WTC11 (cell line): ENCODE results near the gene C16orf90. TPM values are rescaled to one million over a fixed set of nuclear protein-coding genes. Genes with fewer than 3 reads are reported as not detected.

Source experiments
- ATAC-seq: fragments of 200-7000 bp; cut with Tn5 transposase; 2 replicates; pipeline ENCODE4 v1.10.0; 2021; ENCODE audit warnings: mild to moderate bottlenecking, moderate library complexity
- CTCF ChIA-PET: fragments of 300-600 bp; sonication (Branson Sonifier 250); formaldehyde crosslinking; loops from one replicate; lab custom pipeline; 2021; ENCODE audit warnings: antibody characterized with exemption; lab: Charles Lee
- POLR2A ChIA-PET: fragments of 350-600 bp; sonication (Branson Sonifier 250); formaldehyde crosslinking; loops from one replicate; lab custom pipeline; 2021; ENCODE audit warnings: antibody characterized with exemption; lab: Charles Lee
- DNase-seq: peaks from one replicate; pipeline ENCODE4 v3.0.0; 2021; ENCODE audit warnings: low spot score
- H3K27ac Mint-ChIP-seq: 2 replicates; pipeline ENCODE4 v1.8.0; 2021; ENCODE audit warnings: mixed read lengths
- H3K27me3 Mint-ChIP-seq: 2 replicates; pipeline ENCODE4 v1.8.0; 2021; ENCODE audit warnings: low read depth, mild to moderate bottlenecking, moderate library complexity, mixed read lengths
- H3K36me3 Mint-ChIP-seq: 2 replicates; pipeline ENCODE4 v1.8.0; 2021; ENCODE audit warnings: mixed read lengths
- H3K4me1 Mint-ChIP-seq: 2 replicates; pipeline ENCODE4 v1.8.0; 2022; ENCODE audit warnings: mixed read lengths
- H3K4me3 Mint-ChIP-seq: 2 replicates; pipeline ENCODE4 v1.8.0; 2021; ENCODE audit warnings: mild to moderate bottlenecking, moderate library complexity, mixed read lengths
- H3K9me3 Mint-ChIP-seq: 2 replicates; pipeline ENCODE4 v1.8.0; 2021; ENCODE audit warnings: mixed read lengths
- ETV6 ChIP-seq: sonication (generic); formaldehyde crosslinking; IDR thresholded peaks from 2 replicates; pipeline ENCODE4 v1.8.1; 2022; ENCODE audit warnings: mild to moderate bottlenecking, missing genetic modification reagents
- FOXJ3 ChIP-seq: sonication (generic); formaldehyde crosslinking; IDR thresholded peaks from 2 replicates; pipeline ENCODE4 v1.9.0; 2021; ENCODE audit warnings: missing genetic modification reagents, mild to moderate bottlenecking, borderline replicate concordance
- FOXK1 ChIP-seq: sonication (generic); formaldehyde crosslinking; IDR thresholded peaks from 2 replicates; pipeline ENCODE4 v1.8.0; 2022; ENCODE audit warnings: mild to moderate bottlenecking, moderate library complexity, missing genetic modification reagents
- GRHL2 ChIP-seq: fragments of 250-450 bp; sonication (Bioruptor Pico); IDR thresholded peaks from 2 replicates; pipeline ENCODE4 v1.8.0; 2022; ENCODE audit warnings: mild to moderate bottlenecking, moderate library complexity; ENCODE audit not compliant: insufficient replicate concordance, severe bottlenecking
- NFATC4 ChIP-seq: fragments of 250-450 bp; sonication (Bioruptor Pico); IDR thresholded peaks from 2 replicates; pipeline ENCODE4 v1.9.0; 2021; ENCODE audit warnings: mild to moderate bottlenecking
- NFYB ChIP-seq: sonication (generic); formaldehyde crosslinking; conservative IDR thresholded peaks from 2 replicates; pipeline ENCODE4 v1.8.0; 2022; ENCODE audit warnings: low read depth, missing genetic modification reagents
- RELA ChIP-seq: sonication (generic); formaldehyde crosslinking; IDR thresholded peaks from 2 replicates; pipeline ENCODE4 v1.8.1; 2022; ENCODE audit warnings: missing genetic modification reagents, mild to moderate bottlenecking, borderline replicate concordance
- RORB ChIP-seq: fragments of 250-450 bp; sonication (Bioruptor Pico); IDR thresholded peaks from 2 replicates; pipeline ENCODE4 v1.9.0; 2021; ENCODE audit warnings: mild to moderate bottlenecking
- STAT6 ChIP-seq: sonication (generic); formaldehyde crosslinking; conservative IDR thresholded peaks from 2 replicates; pipeline ENCODE4 v1.8.1; 2023; ENCODE audit warnings: mild to moderate bottlenecking, low read depth, missing genetic modification reagents, moderate library complexity
- ZNF219 ChIP-seq: sonication (generic); formaldehyde crosslinking; IDR thresholded peaks from 2 replicates; pipeline ENCODE4 v1.8.0; 2023; ENCODE audit warnings: missing genetic modification reagents, mild to moderate bottlenecking, borderline replicate concordance
- ZNF317 ChIP-seq: sonication (generic); formaldehyde crosslinking; IDR thresholded peaks from 2 replicates; pipeline ENCODE4 v1.8.1; 2023; ENCODE audit warnings: low read depth, mild to moderate bottlenecking, moderate library complexity, missing genetic modification reagents, borderline replicate concordance
- ZNF423 ChIP-seq: fragments of 250-450 bp; sonication (Bioruptor Pico); IDR thresholded peaks from 2 replicates; pipeline ENCODE4 v2.1.2; 2022; ENCODE audit warnings: mild to moderate bottlenecking, moderate library complexity
- total RNA-seq: library from RNA; stranded (reverse); gene quantifications from 3 replicates; pipeline ENCODE4 v1.2.3, GENCODE V29; 2021
- TF ChIP-seq, protein P1 (sequence below): sonication (generic); formaldehyde crosslinking; IDR thresholded peaks from 2 replicates; pipeline ENCODE4 v1.8.1; 2023; ENCODE audit warnings: mild to moderate bottlenecking, missing genetic modification reagents, moderate library complexity
- TF ChIP-seq, protein P2 (sequence below): sonication (generic); formaldehyde crosslinking; IDR thresholded peaks from 2 replicates; pipeline ENCODE4 v1.8.1; 2023; ENCODE audit warnings: mild to moderate bottlenecking, missing genetic modification reagents
- TF ChIP-seq, protein P3 (sequence below): fragments of 250-450 bp; sonication (Bioruptor Pico); IDR thresholded peaks from 2 replicates; pipeline ENCODE4 v1.9.0; 2021; ENCODE audit warnings: moderate library complexity, mild to moderate bottlenecking, inconsistent platforms, borderline replicate concordance
- TF ChIP-seq, protein P4 (sequence below): sonication (generic); formaldehyde crosslinking; IDR thresholded peaks from 2 replicates; pipeline ENCODE4 v1.8.0; 2022; ENCODE audit warnings: mild to moderate bottlenecking, missing genetic modification reagents
- TF ChIP-seq, protein P5 (sequence below): sonication (generic); formaldehyde crosslinking; IDR thresholded peaks from 2 replicates; pipeline ENCODE4 v1.8.1; 2022; ENCODE audit warnings: low read depth, mild to moderate bottlenecking, moderate library complexity, missing genetic modification reagents, borderline replicate concordance

Gene C16orf90
- total RNA-seq, 1 experiment from 2014 or later, result not detected

DNA sequence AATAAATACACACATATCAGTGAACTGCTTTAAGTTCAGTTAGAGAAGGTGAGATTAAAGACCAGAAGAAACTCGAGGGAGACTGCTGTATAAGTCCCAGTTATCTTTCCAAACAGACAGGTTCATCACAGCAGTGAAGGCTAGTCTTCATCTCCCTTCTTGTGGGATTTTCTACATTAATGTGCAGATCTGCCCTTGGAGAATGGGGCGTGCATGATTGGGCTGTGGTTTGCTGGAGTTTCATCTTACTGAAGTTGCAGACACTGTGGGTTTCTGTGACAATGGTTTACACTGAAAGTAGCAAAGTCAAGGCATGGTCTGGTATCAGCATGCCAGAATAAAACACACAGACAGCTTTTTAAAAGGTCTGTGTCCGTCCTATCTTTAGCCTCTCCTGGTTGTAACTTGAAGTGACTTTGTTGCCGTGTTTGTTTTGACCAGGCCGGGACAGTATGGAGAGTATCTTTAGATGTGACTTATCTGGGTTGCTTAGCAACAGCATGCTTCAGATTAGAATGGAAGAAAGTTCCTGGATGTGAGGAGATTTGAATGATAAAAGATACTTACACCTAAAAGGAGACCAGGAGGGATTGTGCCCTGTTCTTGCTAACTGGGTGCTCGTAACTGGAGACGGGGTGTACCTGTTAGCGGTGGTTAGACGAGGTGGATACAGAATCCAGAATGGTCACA, 35.7 kb downstream of the C16orf90 start (continued):
- no peak for TF ChIP-seq STAT6 (CRISPR knock-in tag)
- no peak for TF ChIP-seq FOXJ3 (CRISPR knock-in tag)
- TF ChIP-seq RORB, result no peak
- TF ChIP-seq ZNF219 (CRISPR knock-in tag), result no peak
- TF ChIP-seq, all 79 proteins: peak for 0

DNA sequence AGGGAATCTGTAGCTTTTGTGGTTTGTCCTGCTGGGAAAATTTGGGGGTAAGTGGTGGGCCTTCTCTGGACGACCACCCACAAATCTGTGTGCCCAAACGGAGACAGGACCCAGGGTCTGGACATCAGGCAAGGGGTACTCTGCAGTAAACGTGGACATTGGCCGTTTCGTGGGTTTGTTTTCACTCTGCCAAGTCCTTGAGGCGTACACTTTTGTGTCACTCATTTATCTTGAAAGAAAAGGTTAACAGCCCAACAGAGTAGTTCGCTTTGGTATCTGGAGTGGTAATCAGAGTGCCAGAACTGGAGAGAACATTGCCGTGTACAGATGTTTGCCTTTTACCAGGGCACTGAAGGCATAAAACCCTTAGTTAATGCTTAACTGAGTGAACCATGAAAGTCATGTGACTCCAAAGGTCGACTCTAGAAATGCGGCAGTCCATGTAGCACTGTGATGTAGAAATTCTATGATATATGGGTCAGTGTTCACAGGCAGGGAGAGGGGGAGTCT, 36.4 kb downstream of the C16orf90 start:
- ChIA-PET POLR2A (interaction anchor here (1.0 kb wide), 1 partner anchor 15 kb away, joined by 4 read pairs; the partner anchor contains the start of genes NAA60 and ZNF597), CTCF (no interaction called here)
- Mint-ChIP-seq H3K9me3 (no peaks in the 10 kb centered on the region), H3K4me1 (peaks cover 37% of the 10 kb centered on the region), H3K27me3 (no peaks in the 10 kb centered on the region; the same call in 1 of the 2 replicates), H3K4me3 (peak overlapping the region; percentile 87), H3K27ac (peak overlapping the region; percentile 71), H3K36me3 (no peaks in the 10 kb centered on the region)
- ATAC-seq, result no peak
- DNase-seq, result no peak
- TF ChIP-seq, protein P1, sequence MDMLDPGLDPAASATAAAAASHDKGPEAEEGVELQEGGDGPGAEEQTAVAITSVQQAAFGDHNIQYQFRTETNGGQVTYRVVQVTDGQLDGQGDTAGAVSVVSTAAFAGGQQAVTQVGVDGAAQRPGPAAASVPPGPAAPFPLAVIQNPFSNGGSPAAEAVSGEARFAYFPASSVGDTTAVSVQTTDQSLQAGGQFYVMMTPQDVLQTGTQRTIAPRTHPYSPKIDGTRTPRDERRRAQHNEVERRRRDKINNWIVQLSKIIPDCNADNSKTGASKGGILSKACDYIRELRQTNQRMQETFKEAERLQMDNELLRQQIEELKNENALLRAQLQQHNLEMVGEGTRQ (CRISPR knock-in tag), result peak; percentile 40; the same call in 1 of the 2 replicates
- no peak for TF ChIP-seq RELA (CRISPR knock-in tag)
- TF ChIP-seq, protein P2, sequence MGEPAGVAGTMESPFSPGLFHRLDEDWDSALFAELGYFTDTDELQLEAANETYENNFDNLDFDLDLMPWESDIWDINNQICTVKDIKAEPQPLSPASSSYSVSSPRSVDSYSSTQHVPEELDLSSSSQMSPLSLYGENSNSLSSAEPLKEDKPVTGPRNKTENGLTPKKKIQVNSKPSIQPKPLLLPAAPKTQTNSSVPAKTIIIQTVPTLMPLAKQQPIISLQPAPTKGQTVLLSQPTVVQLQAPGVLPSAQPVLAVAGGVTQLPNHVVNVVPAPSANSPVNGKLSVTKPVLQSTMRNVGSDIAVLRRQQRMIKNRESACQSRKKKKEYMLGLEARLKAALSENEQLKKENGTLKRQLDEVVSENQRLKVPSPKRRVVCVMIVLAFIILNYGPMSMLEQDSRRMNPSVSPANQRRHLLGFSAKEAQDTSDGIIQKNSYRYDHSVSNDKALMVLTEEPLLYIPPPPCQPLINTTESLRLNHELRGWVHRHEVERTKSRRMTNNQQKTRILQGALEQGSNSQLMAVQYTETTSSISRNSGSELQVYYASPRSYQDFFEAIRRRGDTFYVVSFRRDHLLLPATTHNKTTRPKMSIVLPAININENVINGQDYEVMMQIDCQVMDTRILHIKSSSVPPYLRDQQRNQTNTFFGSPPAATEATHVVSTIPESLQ, result no peak
- TF ChIP-seq, all 79 proteins: peak for 1

DNA sequence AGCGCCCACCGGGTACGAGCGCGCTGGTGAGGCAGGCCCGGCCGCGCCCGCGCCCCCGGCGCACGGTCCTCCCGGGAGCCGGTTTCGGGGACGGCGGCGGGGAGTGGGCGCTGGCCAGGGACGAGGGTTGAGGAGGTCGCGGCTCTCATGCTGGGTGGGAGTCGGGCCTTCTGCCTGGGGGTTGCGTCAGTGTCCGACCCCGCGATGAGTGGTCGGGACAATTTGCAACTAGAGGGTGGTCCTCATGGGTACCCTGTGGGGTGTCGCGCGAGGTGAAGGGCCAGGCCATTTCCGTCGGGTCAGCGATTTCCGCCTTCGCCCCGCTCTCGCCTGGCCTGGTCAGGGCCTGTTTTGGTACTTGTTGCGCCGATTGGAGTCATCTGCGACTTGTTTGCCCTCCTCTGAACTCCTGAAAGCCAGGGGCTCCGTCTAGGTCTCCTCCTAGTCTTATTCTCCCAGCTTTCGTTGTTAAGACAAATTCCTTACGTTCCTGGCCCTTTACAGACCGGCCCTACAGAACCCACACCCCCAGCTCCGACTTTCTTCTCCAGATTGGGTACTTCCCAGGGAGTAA, 36.9 kb downstream of the C16orf90 start:
- POLR2A ChIA-PET, result interaction anchor here (1.0 kb wide), 1 partner anchor 15 kb away, joined by 4 read pairs; the partner anchor contains the start of genes NAA60 and ZNF597
- H3K4me1 Mint-ChIP-seq, result peaks cover 37% of the 10 kb centered on the region
- no peaks in the 10 kb centered on the region for H3K9me3 Mint-ChIP-seq
- H3K4me3 Mint-ChIP-seq, result peak overlapping the region; percentile 87
- no peaks in the 10 kb centered on the region; the same call in 1 of the 2 replicates for H3K27me3 Mint-ChIP-seq
- peak overlapping the region; percentile 71 for H3K27ac Mint-ChIP-seq
- no peaks in the 10 kb centered on the region for H3K36me3 Mint-ChIP-seq
- TF ChIP-seq NFYB (CRISPR knock-in tag) (no peak), FOXK1 (CRISPR knock-in tag) (peak; percentile 19; the same call in 1 of the 2 replicates)
- ATAC-seq (peak; percentile 5), DNase-seq (peak; percentile 35)
- CTCF ChIA-PET, result no interaction called here

DNA sequence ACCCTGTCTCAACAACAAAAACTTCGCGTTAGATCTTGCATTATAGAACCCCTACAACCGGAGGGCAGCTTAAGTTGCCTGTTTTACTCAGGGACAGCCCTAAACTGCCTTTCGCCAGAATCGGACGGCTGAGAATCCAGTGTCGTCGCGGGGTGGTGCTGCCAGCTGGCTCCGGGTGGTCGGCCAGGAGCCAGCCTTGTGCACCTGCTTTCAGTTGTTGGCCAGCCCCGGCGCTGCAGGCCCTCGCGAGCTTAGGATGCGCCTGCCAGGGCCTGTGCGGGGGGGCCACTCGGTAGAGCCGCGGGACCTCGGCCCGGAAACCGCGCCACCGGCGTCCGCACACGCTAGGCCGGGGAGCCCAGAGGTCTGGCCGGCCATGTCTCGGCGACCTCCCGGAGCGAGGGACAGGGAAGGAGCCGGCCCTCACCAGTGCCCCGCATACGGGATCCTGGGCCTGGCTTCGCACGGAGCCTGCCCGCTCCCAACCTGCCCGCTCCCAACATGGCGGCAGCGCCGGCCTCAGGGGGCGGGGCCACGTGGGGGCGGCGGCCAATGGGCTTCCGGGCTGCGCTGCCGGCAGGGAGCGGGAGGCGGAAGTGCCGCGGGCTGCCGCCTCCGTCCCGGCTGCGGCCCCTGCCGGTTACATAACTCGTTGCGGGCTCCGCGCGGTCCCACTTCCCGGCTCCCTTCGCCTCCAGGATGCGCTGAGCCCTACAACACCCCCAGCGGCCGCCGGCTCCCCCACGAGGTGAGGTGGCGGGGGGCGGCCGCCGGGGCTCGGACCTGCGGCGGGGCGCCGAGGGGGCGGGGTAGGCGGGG, 37.6 kb downstream of the C16orf90 start:
- Mint-ChIP-seq H3K36me3 (no peaks in the 10 kb centered on the region), H3K4me1 (peaks cover 37% of the 10 kb centered on the region), H3K4me3 (peak overlapping the region; percentile 74), H3K27ac (peak overlapping the region; percentile 96), H3K9me3 (no peaks in the 10 kb centered on the region), H3K27me3 (no peaks in the 10 kb centered on the region; the same call in 1 of the 2 replicates)
- ChIA-PET CTCF (interaction anchor here (0.6 to 1.0 kb wide), 4 partner anchors 14 to 57 kb away, joined by 3 to 6 read pairs (median 4); partner anchors contain the start of genes CLUAP1, NAA60, ZNF174 and ZNF597), POLR2A (interaction anchor here (0.6 to 0.8 kb wide), 4 partner anchors 14 to 322 kb away, joined by 3 to 4 read pairs (median 4); partner anchors contain the start of genes NAA60, ZNF174 and ZNF597)
- DNase-seq (peak; percentile 91), ATAC-seq (peak; percentile 86)
- TF ChIP-seq, protein P3, sequence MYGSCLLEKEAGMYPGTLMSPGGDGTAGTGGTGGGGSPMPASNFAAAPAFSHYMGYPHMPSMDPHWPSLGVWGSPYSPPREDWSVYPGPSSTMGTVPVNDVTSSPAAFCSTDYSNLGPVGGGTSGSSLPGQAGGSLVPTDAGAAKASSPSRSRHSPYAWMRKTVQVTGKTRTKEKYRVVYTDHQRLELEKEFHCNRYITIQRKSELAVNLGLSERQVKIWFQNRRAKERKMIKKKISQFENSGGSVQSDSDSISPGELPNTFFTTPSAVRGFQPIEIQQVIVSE (CRISPR knock-in tag), result no peak
- TF ChIP-seq, protein P4, sequence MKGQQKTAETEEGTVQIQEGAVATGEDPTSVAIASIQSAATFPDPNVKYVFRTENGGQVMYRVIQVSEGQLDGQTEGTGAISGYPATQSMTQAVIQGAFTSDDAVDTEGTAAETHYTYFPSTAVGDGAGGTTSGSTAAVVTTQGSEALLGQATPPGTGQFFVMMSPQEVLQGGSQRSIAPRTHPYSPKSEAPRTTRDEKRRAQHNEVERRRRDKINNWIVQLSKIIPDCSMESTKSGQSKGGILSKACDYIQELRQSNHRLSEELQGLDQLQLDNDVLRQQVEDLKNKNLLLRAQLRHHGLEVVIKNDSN (CRISPR knock-in tag), result peak; percentile 89
- peak; percentile 55; the same call in 1 of the 2 replicates for TF ChIP-seq ETV6 (CRISPR knock-in tag)
- peak; percentile 38; the same call in 1 of the 2 replicates for TF ChIP-seq ZNF317 (CRISPR knock-in tag)
- TF ChIP-seq, protein P5, sequence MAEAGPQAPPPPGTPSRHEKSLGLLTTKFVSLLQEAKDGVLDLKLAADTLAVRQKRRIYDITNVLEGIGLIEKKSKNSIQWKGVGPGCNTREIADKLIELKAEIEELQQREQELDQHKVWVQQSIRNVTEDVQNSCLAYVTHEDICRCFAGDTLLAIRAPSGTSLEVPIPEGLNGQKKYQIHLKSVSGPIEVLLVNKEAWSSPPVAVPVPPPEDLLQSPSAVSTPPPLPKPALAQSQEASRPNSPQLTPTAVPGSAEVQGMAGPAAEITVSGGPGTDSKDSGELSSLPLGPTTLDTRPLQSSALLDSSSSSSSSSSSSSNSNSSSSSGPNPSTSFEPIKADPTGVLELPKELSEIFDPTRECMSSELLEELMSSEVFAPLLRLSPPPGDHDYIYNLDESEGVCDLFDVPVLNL, result no peak
- no peak for TF ChIP-seq NFATC4 (CRISPR knock-in tag)
- TF ChIP-seq ZNF423 (CRISPR knock-in tag), result peak; percentile 3; the same call in 1 of the 2 replicates
- no peak for TF ChIP-seq GRHL2 (CRISPR knock-in tag)
